PC-3 (cell line): ENCODE measurements around the gene DPP7.

Source experiments
- CTCF ChIP-seq: fragments of 300-600 bp; sonication (generic); conservative IDR thresholded peaks from 2 replicates; pipeline ENCODE4 v1.5.1; 2017; ENCODE audit warnings: antibody characterized with exemption, low read depth, mild to moderate bottlenecking, low read length
- EZH2phosphoT487 ChIP-seq: fragments of 300-600 bp; sonication (generic); IDR thresholded peaks from 2 replicates; pipeline ENCODE4 v1.6.1; 2018; ENCODE audit warnings: mild to moderate bottlenecking, antibody characterized with exemption, low read length, borderline replicate concordance

GRCh38 chr9:137148242-137148641, 33.7 kb upstream of the DPP7 start:
- TF ChIP-seq CTCF (no peak), EZH2phosphoT487 (no peak)
